K562 (cell line): ENCODE results near the gene PCSK1. TPM values are rescaled to one million over a fixed set of nuclear protein-coding genes. Genes with fewer than 3 reads are reported as not detected.
A peak's percentile ranks its signal among the peaks of the same experiment; 100 is the strongest.
"Not testable (repeated sequence)": the region's sequence is repeated elsewhere in the genome, so short reads cannot be mapped to it uniquely, and the experiment has no call there.

ENCODE experiments used
- ATAC-seq: fragments of 200-7000 bp; cut with Tn5 transposase; 3 replicates; pipeline ENCODE4 v1.9.1; 2020; ENCODE audit warnings: moderate library complexity
- BruUV-seq: library from RNA; stranded (reverse); fragments of 400-500 nt; replicated peaks from 2 replicates; lab custom pipeline; 2021; lab: Mats Ljungman, UMichigan
- CTCF ChIA-PET: fragments of 300-600 bp; formaldehyde crosslinking; extraction: SDS; loops from one replicate; lab custom pipeline; 2021; ENCODE audit warnings: low intra/inter-chr PET ratio; lab: Yijun Ruan, JAX
- POLR2A ChIA-PET: fragments of 300-600, 350-650 bp; sonication (Branson Sonifier 250); formaldehyde crosslinking; extraction: SDS; loops from one replicate; lab custom pipeline; 2021; ENCODE audit warnings: antibody characterized with exemption, inconsistent platforms; lab: Yijun Ruan, JAX
- DNase-seq, 4 experiments: peaks; one replicate each; pipeline versions ENCODE4 v3.0.0 to v3.0.0-alpha.2; 2011 to 2018; ENCODE audit warnings: low spot score in 3 of 4, mixed read lengths in 3 of 4; ENCODE audit errors: extremely low read depth in 1 of 4
- FAIRE-seq: peaks from 2 replicates; lab custom pipeline; 2011; peaks lifted over from hg19 to GRCh38; lab: Jason Lieb, UNC
- H2AFZ ChIP-seq: 2 replicates; pipeline ENCODE4 v1.6.0; 2011; ENCODE audit warnings: low read depth, low read length, control low read depth, inconsistent platforms
- H3K27ac ChIP-seq: fragments of 200-600 bp; 3 replicates; pipeline ENCODE4 v1.8.0; 2011; ENCODE audit warnings: low read depth, mild to moderate bottlenecking, control low read depth, inconsistent platforms, low read length, moderate library complexity, mixed read lengths; ENCODE audit errors: extremely low read depth
- H3K27me3 ChIP-seq, 2 experiments: fragments of 300-600 bp in 1 of 2; 2 replicates in 1 of 2; 3 replicates in 1 of 2; pipeline versions ENCODE4 v1.6.0 to v1.8.0; 2011; ENCODE audit warnings: inconsistent platforms in 2 of 2, low read length in 2 of 2, mild to moderate bottlenecking in 1 of 2, mixed read lengths in 1 of 2, moderate library complexity in 1 of 2; ENCODE audit not compliant: control insufficient read depth in 2 of 2, insufficient read depth in 2 of 2
- H3K36me3 ChIP-seq: fragments of 300-600 bp; 3 replicates; pipeline ENCODE4 v1.8.0; 2011; ENCODE audit warnings: mild to moderate bottlenecking, low read length, inconsistent platforms; ENCODE audit not compliant: control insufficient read depth, insufficient read depth
- H3K4me1 ChIP-seq, 2 experiments: fragments of 200-600 bp in 1 of 2; replicated peaks in 1 of 2; 2 replicates in 1 of 2; 3 replicates in 1 of 2; pipeline versions ENCODE4 v1.5.1 to v1.8.0; 2011; ENCODE audit warnings: inconsistent platforms in 2 of 2, low read length in 2 of 2, mild to moderate bottlenecking in 1 of 2, mixed read lengths in 1 of 2, moderate library complexity in 1 of 2; ENCODE audit not compliant: control insufficient read depth in 2 of 2, insufficient read depth in 2 of 2
- H3K4me2 ChIP-seq: 2 replicates; pipeline ENCODE4 v1.6.1; 2011; ENCODE audit warnings: low read length, control low read depth, inconsistent platforms, mixed read lengths; ENCODE audit not compliant: insufficient read depth
- H3K4me3 ChIP-seq: fragments of 200-600 bp; sonication (generic), shearing (Covaris generic); 2 replicates; pipeline ENCODE4 v1.5.1; 2016; ENCODE audit warnings: control low read depth, inconsistent platforms
- H3K79me2 ChIP-seq: fragments of 200-600 bp; 3 replicates; pipeline ENCODE4 v1.8.0; 2011; ENCODE audit warnings: low read length, inconsistent platforms; ENCODE audit not compliant: control insufficient read depth, insufficient read depth
- H3K9ac ChIP-seq, 2 experiments: 2 replicates each; pipeline versions ENCODE4 v1.6.0 to v1.6.1; 2011; ENCODE audit warnings: low read depth in 2 of 2, low read length in 2 of 2, control low read depth in 1 of 2, inconsistent platforms in 1 of 2, mild to moderate bottlenecking in 1 of 2, mixed read lengths in 1 of 2; ENCODE audit not compliant: insufficient read depth in 1 of 2
- H3K9me1 ChIP-seq: one replicate; pipeline ENCODE4 v1.6.0; 2011; ENCODE audit warnings: inconsistent platforms, mild to moderate bottlenecking, low read length, moderate library complexity; ENCODE audit not compliant: control insufficient read depth, insufficient read depth
- H3K9me3 ChIP-seq: replicated peaks from 2 replicates; pipeline ENCODE4 v1.5.1; 2011; ENCODE audit warnings: low read depth, low read length, inconsistent platforms; ENCODE audit not compliant: control insufficient read depth, insufficient read depth
- H4K20me1 ChIP-seq: replicated peaks from 2 replicates; pipeline ENCODE4 v1.6.1; 2011; ENCODE audit warnings: low read length, inconsistent platforms, mixed read lengths; ENCODE audit not compliant: control insufficient read depth, insufficient read depth
- ZNF134 ChIP-seq: fragments of 250-450 bp; sonication (Bioruptor Pico); conservative IDR thresholded peaks from 2 replicates; pipeline ENCODE4 v1.4.0; 2020
- ZNF143 ChIP-seq: sonication (generic); formaldehyde crosslinking; IDR thresholded peaks from 2 replicates; pipeline ENCODE4 v1.9.0; 2022; ENCODE audit warnings: mild to moderate bottlenecking, missing genetic modification reagents
- WGBS: fragments of 100-300 bp; shearing (Covaris generic); methylation state at CpG from one replicate; pipeline ENCODE4 v1.1.6; 2016; ENCODE audit warnings: low coverage, mixed read lengths; ENCODE audit not compliant: insufficient coverage; ENCODE audit errors: missing lambda C conversion rate; 5-methylcytosine and 5-hydroxymethylcytosine counted together
- in situ Hi-C: fragments of 300-500 bp; cut with MboI; formaldehyde crosslinking; loops from 4 replicates; pipeline ENCODE4 v1.15.0; 2018; ENCODE audit warnings: inconsistent platforms, mixed read lengths
- intact Hi-C: fragments of 100-400 bp; cut with micrococcal nuclease; formaldehyde crosslinking; loops from 2 replicates; pipeline ENCODE4 v1.14.2; 2022
- polyA plus RNA-seq, 8 experiments: library from polyadenylated mRNA; depleted of rRNA in 4 of 8; stranded (reverse) in 5 of 8; unstranded in 3 of 8; fragments of >200 nt; fragmentation: Nextera tagmentation in 2 of 8; fragmentation: Illumina TruSeq in 1 of 8; extraction: Ambion mirVana in 2 of 8; extraction: Trizol in 1 of 8; gene quantifications; 2 replicates each; pipeline versions ENCODE4 v1.2.1 to v1.2.3, GENCODE V29; 2011 to 2014; ENCODE audit warnings: inconsistent platforms in 1 of 8, missing spikeins in 1 of 8
- total RNA-seq, 7 experiments: library from RNA; depleted of rRNA in 6 of 7; stranded (reverse); fragments of >200 nt in 6 of 7; fragmentation: Illumina TruSeq in 2 of 7; extraction: Trizol in 2 of 7; gene quantifications; 2 replicates each; pipeline versions ENCODE4 v1.2.1 to v1.2.3, GENCODE V29; 2011 to 2021; ENCODE audit warnings: low replicate concordance in 1 of 7

The PCSK1 gene
- total and polyA plus RNA-seq, 9 of the 15 experiments (the other 6 are each of a cell fraction or from before 2014, with no cell fraction given) = not detected

DNA sequence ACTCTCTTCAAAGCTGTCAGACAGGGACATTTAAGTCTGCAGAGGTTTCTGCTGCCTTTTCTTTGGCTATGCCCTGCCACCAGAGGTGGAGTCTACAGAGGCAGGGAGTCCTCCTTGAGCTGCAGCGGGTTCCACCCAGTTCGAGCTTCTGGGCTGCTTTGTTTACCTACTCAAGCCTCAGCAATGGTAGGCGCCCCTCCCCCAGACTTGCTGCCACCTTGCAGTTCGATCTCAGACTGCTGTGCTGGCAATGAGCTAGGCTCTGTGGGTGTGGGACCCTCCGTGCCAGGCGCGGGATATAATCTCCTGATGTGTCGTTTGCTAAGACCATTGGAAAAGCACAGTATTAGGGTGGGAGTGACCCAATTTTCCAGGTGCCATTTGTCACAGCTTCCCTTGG lies 65.7 kb downstream of the PCSK1 start:
- intact Hi-C loops, H3K27me3 ChIP-seq, H3K4me3 ChIP-seq, FAIRE-seq, CTCF ChIA-PET, H3K36me3 ChIP-seq, H3K9ac ChIP-seq, H4K20me1 ChIP-seq, H3K9me3 ChIP-seq, H3K9me1 ChIP-seq, H3K79me2 ChIP-seq, BruUV-seq, H3K4me1 ChIP-seq, POLR2A ChIA-PET, H2AFZ ChIP-seq, H3K4me2 ChIP-seq, in situ Hi-C loops, ATAC-seq, DNase-seq, H3K27ac ChIP-seq: not testable (repeated sequence)
- WGBS = under 1% methylated on average over 8 of the region's 8 CpGs

DNA sequence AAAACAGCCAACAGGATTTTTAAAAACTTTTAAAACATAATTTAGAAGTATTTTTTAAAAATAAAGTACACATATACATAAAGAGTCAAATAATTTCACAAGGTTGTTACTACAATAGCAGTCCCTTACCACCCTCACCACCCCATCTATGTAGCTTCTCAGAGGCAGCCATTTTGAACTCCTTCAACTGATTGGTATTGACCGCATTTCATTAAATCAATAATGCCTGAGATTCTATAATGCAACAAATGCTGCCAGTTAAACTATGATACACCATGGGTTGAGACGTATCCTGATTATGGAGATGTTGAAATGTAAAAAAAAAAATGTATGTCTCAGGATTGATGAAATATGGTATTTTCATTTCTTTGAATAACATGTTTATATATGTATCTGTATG lies 78.8 kb downstream of the PCSK1 start:
- in situ Hi-C loops = no loop called here
- POLR2A ChIA-PET = no interaction called here
- Histone ChIP-seq H3K27ac (no peak overlapping the region), H3K4me2 (no peak overlapping the region), H3K4me1 (no peaks in the 10 kb centered on the region), H3K27me3 (no peaks in the 10 kb centered on the region), H3K4me3 (no peak overlapping the region), H3K36me3 (no peaks in the 10 kb centered on the region), H3K9me3 (no peaks in the 10 kb centered on the region), H3K9me1 (no peaks in the 10 kb centered on the region), H2AFZ (no peak overlapping the region), H4K20me1 (no peaks in the 10 kb centered on the region; the same call in 1 of the 2 replicates), H3K79me2 (no peaks in the 10 kb centered on the region), H3K9ac (no peak overlapping the region)
- TF ChIP-seq ZNF134 (CRISPR knock-in tag) (peak; percentile 70), ZNF143 (CRISPR knock-in tag) (no peak)
- CTCF ChIA-PET = no interaction called here
- ATAC-seq (no peak), DNase-seq (no peak), FAIRE-seq (no peak)
- intact Hi-C loops = no loop called here
- BruUV-seq = no TSS peak
- WGBS = 0% methylated on average over 2 of the region's 2 CpGs
